ENCODE measurements around the gene SGCA.

Gene SGCA

DNA sequence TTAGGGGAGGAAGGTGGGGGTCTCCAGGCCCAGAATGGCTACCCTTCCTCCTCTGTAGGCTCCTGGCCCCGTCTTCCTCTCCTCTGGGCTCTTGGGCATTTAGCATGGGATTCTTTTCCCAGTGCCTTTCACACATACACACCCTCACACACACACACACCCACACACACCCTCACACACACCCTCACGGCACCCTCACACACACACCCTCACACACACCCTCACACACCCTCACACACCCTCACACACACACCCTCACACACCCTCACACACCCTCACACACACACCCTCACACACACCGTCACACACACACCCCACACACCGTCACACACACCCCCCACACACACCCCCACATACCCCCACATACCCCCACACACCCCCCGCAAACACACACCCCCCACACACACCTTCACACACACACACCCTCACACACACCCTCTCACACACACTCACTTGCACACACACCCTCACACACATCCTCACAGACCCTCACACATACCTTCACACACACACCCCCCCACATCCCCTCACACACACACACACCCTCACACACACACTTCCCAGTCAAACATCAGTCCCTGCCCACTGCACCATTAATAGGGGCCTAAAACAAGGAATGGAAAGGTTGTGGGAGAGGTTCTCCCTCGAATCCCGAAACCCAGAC lies 845 bp downstream of the SGCA start:
- no peak for DNase-seq (ENCODE audit: low read depth, low spot score)

DNA sequence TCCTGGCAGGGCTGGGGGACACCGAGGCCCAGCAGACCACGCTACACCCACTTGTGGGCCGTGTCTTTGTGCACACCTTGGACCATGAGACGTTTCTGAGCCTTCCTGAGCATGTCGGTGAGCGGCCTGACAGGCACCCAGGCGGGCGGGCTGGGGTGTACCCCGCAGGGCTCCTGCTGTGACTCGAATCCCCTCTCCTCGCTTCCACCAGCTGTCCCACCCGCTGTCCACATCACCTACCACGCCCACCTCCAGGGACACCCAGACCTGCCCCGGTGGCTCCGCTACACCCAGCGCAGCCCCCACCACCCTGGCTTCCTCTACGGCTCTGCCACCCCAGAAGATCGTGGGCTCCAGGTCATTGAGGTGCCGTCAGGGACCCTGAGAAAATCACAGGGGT lies 1.6 kb downstream of the SGCA start:
- DNase-seq (ENCODE audit: low read depth, low spot score) = no peak

GRCh38 chr17:50168319-50168718 lies 2.5 kb downstream of the SGCA start:
- no peak for DNase-seq (ENCODE audit: low read depth, low spot score)

GRCh38 chr17:50169121-50169764 lies 3.4 kb downstream of the SGCA start:
- no peak for DNase-seq (ENCODE audit: low read depth, low spot score)

DNA sequence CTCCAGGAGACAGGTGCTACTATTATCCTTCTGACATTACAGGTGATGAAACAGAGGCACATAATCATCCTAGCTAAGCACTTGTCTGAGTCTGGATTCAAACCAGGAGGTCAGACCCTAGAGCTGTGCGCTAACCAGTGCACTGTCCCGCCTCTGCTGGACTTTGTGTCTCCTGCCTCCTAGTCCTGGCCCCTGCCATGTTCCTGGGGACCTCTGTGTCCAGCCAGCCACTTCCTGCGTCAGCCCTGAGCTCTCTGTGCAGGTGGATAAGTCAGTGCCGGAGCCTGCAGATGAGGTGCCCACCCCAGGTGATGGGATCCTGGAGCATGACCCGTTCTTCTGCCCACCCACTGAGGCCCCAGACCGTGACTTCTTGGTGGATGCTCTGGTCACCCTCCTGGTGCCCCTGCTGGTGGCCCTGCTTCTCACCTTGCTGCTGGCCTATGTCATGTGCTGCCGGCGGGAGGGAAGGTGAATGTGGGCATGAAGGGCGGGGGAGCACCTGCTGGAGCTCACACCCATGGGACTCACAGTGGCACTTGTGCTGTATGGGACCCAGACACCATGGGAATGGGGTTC lies 4.2 kb downstream of the SGCA start:
- DNase-seq (ENCODE audit: low read depth, low spot score) = no peak

DNA sequence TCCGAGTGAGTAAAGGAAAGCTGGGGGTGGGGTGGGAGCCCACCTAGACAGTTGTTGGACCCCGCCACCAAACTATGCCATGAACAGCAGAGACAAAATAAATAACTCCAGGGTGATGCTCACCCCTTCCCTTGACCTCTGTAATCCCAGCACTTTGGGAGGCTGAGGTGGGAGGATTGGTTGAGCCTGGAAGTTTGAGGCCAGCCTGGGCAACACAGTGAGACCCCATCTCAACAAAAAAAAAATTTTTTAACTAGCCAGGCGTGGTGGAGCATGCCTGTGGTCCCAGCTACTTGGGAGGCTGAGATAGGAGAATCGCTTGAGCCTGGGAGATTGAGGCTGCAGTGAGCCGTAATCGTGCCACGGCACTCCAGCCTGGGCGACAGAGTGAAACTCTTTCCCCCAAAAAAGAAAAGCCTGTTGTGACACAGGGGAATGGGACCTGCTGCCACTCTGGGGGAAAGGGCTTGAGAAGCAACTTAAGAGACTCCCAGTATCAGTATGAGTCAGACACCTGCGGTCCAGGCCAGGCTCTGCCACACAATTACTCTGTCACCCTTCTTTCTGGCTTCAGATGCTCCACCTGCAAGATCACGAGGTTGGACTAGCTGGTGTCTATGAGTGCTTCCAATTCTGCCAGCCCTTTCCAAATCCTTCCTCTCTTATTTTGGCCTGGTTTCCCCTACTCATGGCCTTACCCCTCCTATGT lies 5.0 kb downstream of the SGCA start:
- DNase-seq (ENCODE audit: low read depth, low spot score) = no peak

DNA sequence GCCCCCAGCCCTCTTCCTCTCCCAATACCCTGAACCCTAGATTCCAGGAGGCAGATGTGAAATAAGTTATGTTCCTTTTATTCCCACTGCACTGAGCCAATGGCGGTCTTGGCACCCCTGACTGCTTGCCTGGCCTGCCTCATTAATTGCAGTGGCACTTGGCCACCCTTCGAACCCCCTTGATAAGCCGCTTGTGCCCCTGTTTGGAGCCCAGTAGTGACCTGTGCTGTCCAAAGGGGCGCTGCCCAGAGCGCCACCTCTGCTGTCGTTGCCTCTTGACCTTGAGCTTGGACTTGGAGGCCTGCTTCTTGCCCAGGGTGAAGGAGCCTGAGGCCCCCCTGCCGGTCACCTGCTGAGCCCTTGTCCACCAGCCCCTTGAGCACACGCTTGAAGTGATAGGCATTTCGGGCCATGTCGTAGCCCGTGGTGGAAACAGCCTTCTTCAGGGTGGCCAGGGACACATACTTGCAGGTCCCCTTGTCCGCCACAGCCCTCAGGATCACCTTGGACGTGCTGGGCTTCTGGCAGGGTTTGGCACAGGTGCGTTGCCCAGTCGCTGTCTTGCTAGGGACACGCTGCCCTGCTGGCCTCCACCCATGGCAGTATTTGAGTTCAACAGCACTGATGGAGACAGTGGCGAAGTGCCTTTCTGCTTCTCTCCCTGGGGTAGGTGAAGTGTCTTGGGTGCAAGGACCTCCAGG lies 5.7 kb downstream of the SGCA start:
- DNase-seq (ENCODE audit: low read depth, low spot score) = no peak

DNA sequence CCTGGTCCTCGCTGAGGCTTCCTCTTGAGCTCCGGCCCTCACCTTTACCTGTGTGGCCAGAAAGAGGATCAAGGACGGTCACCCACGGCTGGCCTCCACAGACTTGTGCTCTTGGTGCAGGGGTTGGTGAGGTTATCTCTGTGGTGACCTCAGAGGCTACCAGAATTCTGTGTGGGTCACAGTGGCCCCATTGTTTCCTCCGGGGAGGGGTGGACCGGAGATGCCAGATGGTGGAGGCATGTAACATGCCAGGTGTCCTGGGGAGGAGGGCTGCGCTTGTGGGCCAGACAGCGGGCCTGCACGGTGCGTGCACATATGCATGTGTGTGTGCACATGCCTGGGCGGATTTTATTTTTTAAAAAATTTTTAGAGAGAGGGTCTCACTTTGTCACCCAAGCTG lies 6.3 kb downstream of the SGCA start:
- no peak for DNase-seq (ENCODE audit: low read depth, low spot score)

DNA sequence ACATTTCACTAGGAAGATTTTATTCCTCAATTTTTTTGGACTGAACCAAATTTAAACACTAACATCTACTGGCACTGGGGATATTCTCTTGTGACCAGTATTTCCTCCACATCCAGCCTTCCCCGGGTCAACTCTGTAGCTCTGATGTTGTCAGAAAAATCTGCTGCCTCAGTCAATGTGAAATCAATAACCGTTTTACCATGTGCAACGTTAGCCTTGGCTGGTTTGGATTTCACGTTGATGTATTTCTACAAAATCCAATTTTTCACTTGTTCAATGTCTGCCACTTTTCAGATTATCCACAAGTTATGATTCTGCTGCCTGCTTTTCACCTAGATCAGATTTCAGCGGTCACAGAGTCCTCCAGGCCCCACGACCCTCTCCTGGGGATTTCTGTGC lies 7.1 kb downstream of the SGCA start:
- DNase-seq (ENCODE audit: low read depth, low spot score) = no peak

GRCh38 chr17:50173335-50173941 lies 7.6 kb downstream of the SGCA start:
- DNase-seq (ENCODE audit: low read depth, low spot score) = no peak

GRCh38 chr17:50174444-50174843 lies 8.6 kb downstream of the SGCA start:
- no peak for DNase-seq (ENCODE audit: low read depth, low spot score)

- DNase-seq (ENCODE audit: low read depth, low spot score) = no peak
Observed at GRCh38 chr17:50175035-50175807, 9.4 kb downstream of the SGCA start.

DNA sequence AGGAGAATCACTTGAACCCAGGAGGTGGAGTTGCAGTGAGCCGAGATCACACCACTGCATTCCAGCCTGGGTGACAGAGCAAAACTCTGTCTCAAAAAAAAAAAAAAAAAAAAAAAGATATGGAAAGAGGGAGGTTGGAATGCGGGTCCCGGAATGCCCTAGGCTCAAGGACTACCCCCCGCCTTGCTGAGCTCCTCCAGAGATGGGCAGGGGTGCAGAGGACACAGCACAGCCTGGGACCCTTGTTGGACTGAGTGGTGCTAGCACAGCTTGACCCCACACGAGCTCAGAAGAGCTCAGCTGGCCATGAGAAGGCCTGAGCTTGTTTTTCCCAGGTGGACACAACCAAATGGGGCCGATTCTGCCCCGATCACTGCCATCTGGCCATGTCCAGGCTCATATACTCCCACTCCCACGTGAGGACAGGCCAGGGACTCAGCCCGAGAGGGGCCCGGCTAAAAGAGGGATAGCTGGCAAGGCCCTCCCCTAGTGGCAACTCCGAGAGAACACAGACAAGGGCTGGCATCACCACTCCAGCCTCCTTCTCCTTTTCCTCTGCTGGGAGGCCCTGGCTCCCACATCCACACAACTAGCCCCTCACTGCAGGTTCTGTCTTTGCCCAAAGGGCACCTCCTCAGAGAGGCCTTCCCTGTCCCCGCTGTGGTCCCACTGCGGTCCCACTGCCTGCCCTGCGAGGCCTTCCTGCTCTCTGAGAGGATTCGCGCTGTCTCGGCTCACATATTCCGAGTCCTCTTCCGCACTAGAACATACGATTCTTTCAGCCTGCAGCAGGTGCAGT lies 11.0 kb downstream of the SGCA start:
- no peak for DNase-seq (ENCODE audit: low read depth, low spot score)

DNA sequence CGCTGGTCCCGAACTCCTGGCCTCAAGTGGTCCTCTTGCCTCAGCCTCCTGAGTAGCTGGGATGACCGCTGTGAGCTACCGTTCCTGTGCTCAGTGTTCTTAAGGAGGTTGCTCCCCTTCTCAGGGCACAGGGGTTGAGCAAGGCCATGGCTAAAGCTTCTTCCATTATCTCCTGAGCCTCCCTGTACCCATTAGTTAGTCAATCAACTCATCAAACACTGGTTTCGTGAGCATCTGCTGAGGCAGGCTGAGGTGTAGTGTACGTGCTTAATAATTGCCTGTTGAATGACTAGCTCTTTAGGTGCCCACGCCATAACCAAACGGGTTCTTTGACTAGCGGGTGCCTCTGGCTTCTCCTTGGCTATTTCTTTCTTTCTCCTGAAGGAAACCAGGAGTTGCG lies 11.7 kb downstream of the SGCA start:
- DNase-seq (ENCODE audit: low read depth, low spot score) = no peak

GRCh38 chr17:50177983-50178834 lies 12.4 kb downstream of the SGCA start:
- no peak for DNase-seq (ENCODE audit: low read depth, low spot score)

GRCh38 chr17:50180111-50180510 lies 14.3 kb downstream of the SGCA start:
- DNase-seq (ENCODE audit: low read depth, low spot score) = no peak

DNA sequence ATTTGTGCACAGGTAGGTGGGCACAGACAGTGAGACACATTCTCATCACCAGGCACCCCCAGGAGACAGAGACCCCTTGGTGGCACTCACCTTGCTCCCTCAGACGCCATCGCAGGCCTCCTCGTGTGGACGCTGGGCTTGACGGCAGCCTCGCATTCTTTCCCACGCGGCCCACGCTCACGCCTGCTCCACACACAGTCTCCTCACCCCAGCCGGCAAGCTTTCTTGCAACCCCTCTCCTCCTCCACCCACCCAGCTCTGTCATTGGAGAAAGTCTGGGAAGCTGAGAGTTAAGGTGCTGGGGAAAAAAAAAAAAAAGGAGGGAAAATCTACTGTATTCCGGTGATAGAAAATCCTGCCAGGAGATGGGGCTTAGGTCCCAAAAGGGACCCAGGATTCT lies 14.8 kb downstream of the SGCA start:
- no peak for DNase-seq (ENCODE audit: low read depth, low spot score)

- no peak for DNase-seq (ENCODE audit: low read depth, low spot score)
Observed at GRCh38 chr17:50181144-50181543, 15.3 kb downstream of the SGCA start.
